Measurements from ENCODE around the gene ZIM2. TPM values are rescaled to one million over a fixed set of nuclear protein-coding genes. Genes with fewer than 3 reads are reported as not detected.

Gene ZIM2
- total RNA-seq, 1 donor from 2014 or later, result not detected

DNA sequence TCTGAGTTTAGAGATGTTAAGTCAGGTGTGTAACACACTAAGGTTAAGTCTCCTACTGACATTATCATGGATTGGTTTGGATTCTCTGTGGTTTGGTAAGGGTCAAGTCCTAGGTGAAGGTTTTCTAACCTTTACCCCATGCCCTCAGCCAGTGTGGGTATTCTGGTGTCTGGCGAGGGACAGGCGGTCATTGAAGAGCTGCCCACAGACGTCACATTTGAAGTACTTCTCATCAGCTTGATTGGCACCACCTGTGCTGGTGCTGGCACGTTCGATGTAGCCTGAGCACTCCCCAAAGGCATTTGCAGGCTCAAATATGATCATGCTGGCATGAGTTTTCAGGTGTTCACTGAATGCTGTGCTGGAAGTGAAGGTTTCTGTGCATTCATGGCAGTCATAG lies 27.0 kb downstream of the ZIM2 start:
- Mint-ChIP-seq H3K4me1 (ENCODE audit: unreplicated experiment) (no peaks in the 10 kb centered on the region), H3K4me3 (ENCODE audit: unreplicated experiment) (no peak overlapping the region)

DNA sequence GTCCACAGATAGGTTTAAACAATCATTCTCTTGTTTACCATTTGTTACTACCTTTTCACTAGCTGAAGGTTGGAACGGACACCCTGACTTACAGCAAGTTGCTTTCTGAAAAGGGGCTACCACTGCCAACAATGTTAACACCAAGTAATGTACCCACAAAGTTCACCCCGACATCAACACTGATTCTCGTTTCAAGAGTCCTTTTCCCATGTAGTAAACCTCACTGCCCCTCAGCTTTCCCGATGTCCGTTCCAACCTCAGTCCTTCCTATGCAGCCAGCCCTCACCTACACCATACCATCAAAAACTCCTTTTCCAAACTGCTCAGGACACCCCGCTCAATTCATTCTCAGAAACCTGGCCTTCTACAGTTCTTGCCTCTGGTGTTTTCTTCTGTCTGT lies 29.0 kb downstream of the ZIM2 start:
- no peaks in the 10 kb centered on the region for H3K36me3 Mint-ChIP-seq (ENCODE audit: unreplicated experiment)
- DNase-seq (ENCODE audit: extremely low spot score, unreplicated experiment), result no peak
- H3K4me3 Mint-ChIP-seq (ENCODE audit: unreplicated experiment), result no peak overlapping the region
- H3K27me3 Mint-ChIP-seq (ENCODE audit: unreplicated experiment), result no peaks in the 10 kb centered on the region
- no peaks in the 10 kb centered on the region for H3K4me1 Mint-ChIP-seq (ENCODE audit: unreplicated experiment)
- H3K9me3 Mint-ChIP-seq (ENCODE audit: unreplicated experiment), result peaks cover 70% of the 10 kb centered on the region
- TF ChIP-seq, protein P1, sequence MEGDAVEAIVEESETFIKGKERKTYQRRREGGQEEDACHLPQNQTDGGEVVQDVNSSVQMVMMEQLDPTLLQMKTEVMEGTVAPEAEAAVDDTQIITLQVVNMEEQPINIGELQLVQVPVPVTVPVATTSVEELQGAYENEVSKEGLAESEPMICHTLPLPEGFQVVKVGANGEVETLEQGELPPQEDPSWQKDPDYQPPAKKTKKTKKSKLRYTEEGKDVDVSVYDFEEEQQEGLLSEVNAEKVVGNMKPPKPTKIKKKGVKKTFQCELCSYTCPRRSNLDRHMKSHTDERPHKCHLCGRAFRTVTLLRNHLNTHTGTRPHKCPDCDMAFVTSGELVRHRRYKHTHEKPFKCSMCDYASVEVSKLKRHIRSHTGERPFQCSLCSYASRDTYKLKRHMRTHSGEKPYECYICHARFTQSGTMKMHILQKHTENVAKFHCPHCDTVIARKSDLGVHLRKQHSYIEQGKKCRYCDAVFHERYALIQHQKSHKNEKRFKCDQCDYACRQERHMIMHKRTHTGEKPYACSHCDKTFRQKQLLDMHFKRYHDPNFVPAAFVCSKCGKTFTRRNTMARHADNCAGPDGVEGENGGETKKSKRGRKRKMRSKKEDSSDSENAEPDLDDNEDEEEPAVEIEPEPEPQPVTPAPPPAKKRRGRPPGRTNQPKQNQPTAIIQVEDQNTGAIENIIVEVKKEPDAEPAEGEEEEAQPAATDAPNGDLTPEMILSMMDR (IDR thresholded peaks at IDR 0.05), result no peak
- H3K27ac Mint-ChIP-seq (ENCODE audit: unreplicated experiment), result no peak overlapping the region

More for the DNA sequence above, 27.0 kb downstream of the ZIM2 start:
- TF ChIP-seq, protein P1 (IDR thresholded peaks at IDR 0.05), result no peak
- H3K27me3 Mint-ChIP-seq (ENCODE audit: unreplicated experiment), result no peaks in the 10 kb centered on the region
- no peak for DNase-seq (ENCODE audit: extremely low spot score, unreplicated experiment)
- peaks cover 72% of the 10 kb centered on the region for H3K9me3 Mint-ChIP-seq (ENCODE audit: unreplicated experiment)
- H3K36me3 Mint-ChIP-seq (ENCODE audit: unreplicated experiment), result no peaks in the 10 kb centered on the region
- H3K27ac Mint-ChIP-seq (ENCODE audit: unreplicated experiment), result no peak overlapping the region

DNA sequence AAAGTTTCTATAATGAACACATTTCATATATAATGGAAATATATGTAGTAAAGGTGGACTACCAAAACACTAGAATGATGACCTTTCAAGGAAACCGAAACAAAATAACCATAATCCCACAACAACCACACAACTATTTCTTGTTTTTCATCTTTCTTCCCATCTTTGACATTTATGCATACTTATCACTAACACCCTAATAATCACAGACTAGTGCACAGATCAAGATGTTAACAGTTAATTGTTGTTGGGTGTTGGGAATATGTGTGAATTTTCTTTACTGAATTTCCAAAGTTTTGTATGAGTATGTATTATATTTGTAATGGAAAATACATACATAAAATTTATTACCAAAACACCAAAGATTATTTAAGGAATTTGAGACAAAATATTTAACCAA lies 30.3 kb downstream of the ZIM2 start:
- H3K36me3 Mint-ChIP-seq (ENCODE audit: unreplicated experiment), result no peaks in the 10 kb centered on the region
- peaks cover 76% of the 10 kb centered on the region for H3K9me3 Mint-ChIP-seq (ENCODE audit: unreplicated experiment)
- DNase-seq (ENCODE audit: extremely low spot score, unreplicated experiment), result no peak
- no peak overlapping the region for H3K4me3 Mint-ChIP-seq (ENCODE audit: unreplicated experiment)
- no peak overlapping the region for H3K27ac Mint-ChIP-seq (ENCODE audit: unreplicated experiment)
- TF ChIP-seq, protein P1 (IDR thresholded peaks at IDR 0.05), result no peak
- H3K4me1 Mint-ChIP-seq (ENCODE audit: unreplicated experiment), result no peaks in the 10 kb centered on the region
- no peaks in the 10 kb centered on the region for H3K27me3 Mint-ChIP-seq (ENCODE audit: unreplicated experiment)

DNA sequence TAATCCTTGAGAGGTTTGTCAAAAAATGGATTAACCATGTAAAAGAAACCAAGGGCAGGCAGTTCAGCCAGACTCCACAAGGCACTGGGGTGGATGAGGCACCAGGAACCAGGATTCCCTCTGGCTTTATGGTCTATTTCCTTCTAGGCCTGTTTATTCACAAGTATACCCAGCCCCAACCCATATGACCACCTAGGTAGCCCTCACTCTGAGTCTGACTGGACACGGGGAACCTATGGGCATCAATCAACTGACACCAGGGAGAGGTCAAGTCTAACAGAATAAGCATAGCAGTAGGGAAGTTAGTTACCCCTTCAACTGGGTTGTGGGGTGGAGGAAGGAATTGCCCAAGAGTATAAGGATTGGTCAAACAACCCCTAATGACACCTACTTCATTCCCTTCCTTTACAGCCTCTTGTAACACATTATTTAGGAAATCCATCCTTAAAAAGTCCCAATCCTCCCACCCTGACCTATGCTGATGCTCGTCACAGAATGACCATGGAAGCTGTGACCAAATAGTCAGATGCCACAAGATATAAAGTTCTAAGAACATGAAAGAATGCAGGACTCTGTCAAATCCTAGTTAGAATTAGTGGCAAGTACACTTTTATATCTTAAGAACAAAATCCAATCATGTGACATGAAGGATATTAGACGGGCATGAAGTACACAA lies 31.7 kb downstream of the ZIM2 start:
- H3K4me3 Mint-ChIP-seq (ENCODE audit: unreplicated experiment), result no peak overlapping the region
- no peaks in the 10 kb centered on the region for H3K36me3 Mint-ChIP-seq (ENCODE audit: unreplicated experiment)
- H3K27ac Mint-ChIP-seq (ENCODE audit: unreplicated experiment), result no peak overlapping the region
- H3K4me1 Mint-ChIP-seq (ENCODE audit: unreplicated experiment), result no peaks in the 10 kb centered on the region
- no peaks in the 10 kb centered on the region for H3K27me3 Mint-ChIP-seq (ENCODE audit: unreplicated experiment)
- TF ChIP-seq, protein P1 (IDR thresholded peaks at IDR 0.05), result no peak
- H3K9me3 Mint-ChIP-seq (ENCODE audit: unreplicated experiment), result peaks cover 63% of the 10 kb centered on the region
- no peak for DNase-seq (ENCODE audit: extremely low spot score, unreplicated experiment)

DNA sequence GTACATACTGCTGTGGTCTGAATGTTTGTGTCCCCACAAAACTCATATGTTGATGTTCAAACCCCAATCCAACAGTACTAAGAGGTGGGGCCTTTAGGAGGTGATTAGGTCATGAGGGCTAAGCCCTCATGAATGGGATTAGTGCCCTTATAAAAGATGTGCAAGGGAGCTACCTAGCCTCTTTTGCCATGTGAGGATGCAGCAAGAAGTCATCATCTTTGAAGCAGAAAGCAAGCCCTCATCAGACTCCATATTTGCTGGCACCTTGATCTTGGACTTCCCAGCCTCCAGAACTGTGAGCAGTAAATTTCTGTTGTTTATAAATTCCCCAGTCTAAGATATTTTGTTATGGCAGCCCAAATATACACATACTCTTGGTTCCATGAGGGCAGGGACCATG lies 33.9 kb downstream of the ZIM2 start:
- no peak for DNase-seq (ENCODE audit: extremely low spot score, unreplicated experiment)
- H3K27ac Mint-ChIP-seq (ENCODE audit: unreplicated experiment), result no peak overlapping the region
- no peaks in the 10 kb centered on the region for H3K4me1 Mint-ChIP-seq (ENCODE audit: unreplicated experiment)
- peaks cover 52% of the 10 kb centered on the region for H3K9me3 Mint-ChIP-seq (ENCODE audit: unreplicated experiment)
- H3K4me3 Mint-ChIP-seq (ENCODE audit: unreplicated experiment), result no peak overlapping the region
- TF ChIP-seq, protein P1 (IDR thresholded peaks at IDR 0.05), result no peak
- H3K27me3 Mint-ChIP-seq (ENCODE audit: unreplicated experiment), result no peaks in the 10 kb centered on the region
- H3K36me3 Mint-ChIP-seq (ENCODE audit: unreplicated experiment), result no peaks in the 10 kb centered on the region
